ENCODE results near the gene KLHL21.
A peak's percentile ranks its signal among the peaks of the same experiment; 100 is the strongest.
"Not testable (repeated sequence)": the region's sequence is repeated elsewhere in the genome, so short reads cannot be mapped to it uniquely, and the experiment has no call there.

KLHL21 gene

DNA sequence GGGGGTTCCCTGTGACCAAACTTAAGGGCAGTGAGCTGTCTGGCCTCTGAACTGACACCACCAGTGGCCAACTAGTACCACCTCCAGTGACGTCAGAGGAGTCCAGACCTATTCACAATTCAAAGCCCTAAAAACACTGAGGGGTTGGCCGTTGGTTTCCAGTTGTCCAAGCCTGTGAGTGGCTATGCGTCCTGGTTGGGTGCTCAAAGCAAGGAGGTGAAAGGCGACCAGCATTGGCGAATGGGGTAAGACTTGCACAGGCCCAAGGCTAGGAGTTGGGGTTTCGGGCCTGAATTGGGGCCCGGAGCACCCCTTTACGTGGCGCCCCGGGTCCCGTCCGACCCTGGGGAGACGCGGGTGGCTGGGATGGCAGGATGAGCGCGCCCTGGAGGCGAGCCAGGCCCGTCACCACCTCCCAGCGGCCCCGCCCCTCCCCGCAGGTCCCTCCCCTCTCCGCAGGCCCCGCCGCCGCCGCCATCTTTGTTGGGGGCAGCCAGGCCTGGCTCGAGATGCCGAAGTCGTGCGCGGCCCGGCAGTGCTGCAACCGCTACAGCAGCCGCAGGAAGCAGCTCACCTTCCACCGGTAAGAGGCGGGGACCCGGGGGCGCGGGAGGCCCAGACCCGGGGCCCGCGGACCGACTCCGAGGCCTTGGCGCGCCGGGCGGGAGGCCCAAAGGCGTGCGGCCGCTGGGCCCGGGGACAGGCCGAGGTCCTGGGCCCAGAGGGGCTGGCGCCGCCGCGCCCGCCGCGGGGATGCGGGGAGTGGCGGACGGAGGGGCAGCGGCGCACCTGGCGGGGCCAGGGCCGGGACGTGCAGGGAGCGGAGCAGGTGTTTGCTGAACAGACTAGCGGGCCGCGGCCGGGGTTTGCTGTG, 22.3 kb upstream of the KLHL21 start, which contains the start of gene THAP3:
Gene THAP3, plus strand, starts transcription at position 159 of the 874 bp plus-strand sequence. Its CDS starts 351 bp downstream, at position 510.
- peak; percentile 86 for DNase-seq

DNA sequence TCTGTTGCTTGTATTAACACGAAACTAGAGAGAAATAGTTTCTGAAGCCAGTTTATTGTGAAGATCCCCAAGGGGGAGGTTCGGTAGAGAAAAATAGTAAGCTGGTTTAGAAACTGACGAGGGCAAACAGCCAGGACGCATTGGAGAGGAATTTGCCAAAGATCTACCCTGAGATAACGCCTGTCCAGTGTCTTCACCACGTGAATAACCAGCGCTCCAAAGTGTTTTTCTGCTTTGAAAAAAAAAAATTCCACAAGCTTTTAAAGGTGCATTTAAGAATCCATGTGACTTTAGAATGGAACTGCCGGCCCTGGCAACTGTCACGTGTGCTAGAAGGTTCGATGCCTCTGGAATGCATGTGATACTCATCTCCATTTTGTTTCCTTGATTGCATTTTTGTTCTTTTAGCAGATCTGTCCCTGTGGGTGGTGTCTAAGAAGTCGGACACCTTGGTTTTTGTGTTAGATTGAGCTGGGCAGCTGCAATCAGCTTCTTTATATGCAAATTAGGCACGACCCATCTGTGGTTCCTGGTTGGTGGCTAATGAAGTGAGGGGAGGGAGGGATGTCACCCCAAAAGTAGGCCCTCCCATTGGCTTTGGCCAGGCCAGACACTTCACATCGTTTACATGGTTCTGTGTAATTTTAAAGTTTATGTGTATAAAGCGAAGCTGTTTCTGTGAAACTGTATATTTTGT, 20.7 kb upstream of the KLHL21 start:
- no peak for DNase-seq

DNA sequence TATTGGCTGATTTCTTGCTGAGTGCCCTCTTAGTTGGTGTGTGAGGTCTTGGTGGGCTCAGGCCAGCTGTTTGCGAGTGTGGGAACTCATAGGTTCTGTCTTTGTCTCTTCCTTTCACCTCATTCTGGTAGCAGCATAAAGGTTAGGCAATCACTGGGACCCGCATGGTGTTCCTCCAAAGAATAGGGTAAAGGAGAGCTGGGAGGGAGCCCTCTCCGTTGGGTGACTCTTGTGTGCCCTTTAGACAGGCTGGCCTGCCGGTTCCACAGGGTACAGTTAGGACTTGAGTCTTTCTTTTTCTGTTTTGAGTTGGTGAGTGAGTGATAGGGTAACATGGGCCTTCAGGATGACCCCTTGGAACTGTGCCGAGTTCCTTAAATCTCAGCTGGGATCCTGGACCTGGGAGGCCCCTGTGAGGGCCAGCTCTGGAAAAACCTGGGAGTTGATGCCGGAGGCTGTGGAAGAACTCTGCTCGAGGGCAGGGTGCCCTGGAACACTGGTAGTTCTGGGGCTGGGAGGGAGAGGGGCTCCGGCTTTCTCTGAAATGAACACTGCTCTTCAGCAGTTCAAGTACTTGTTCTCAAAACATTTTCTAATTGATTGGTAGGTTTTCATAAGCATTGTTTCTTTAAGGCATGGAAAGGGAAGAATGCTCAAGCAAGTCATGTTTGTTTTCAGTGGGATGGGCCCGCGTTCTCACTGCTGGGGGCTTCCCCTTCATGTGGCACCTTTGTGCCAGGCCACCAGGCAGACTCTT, 19.9 kb upstream of the KLHL21 start:
- no peak for DNase-seq

DNA sequence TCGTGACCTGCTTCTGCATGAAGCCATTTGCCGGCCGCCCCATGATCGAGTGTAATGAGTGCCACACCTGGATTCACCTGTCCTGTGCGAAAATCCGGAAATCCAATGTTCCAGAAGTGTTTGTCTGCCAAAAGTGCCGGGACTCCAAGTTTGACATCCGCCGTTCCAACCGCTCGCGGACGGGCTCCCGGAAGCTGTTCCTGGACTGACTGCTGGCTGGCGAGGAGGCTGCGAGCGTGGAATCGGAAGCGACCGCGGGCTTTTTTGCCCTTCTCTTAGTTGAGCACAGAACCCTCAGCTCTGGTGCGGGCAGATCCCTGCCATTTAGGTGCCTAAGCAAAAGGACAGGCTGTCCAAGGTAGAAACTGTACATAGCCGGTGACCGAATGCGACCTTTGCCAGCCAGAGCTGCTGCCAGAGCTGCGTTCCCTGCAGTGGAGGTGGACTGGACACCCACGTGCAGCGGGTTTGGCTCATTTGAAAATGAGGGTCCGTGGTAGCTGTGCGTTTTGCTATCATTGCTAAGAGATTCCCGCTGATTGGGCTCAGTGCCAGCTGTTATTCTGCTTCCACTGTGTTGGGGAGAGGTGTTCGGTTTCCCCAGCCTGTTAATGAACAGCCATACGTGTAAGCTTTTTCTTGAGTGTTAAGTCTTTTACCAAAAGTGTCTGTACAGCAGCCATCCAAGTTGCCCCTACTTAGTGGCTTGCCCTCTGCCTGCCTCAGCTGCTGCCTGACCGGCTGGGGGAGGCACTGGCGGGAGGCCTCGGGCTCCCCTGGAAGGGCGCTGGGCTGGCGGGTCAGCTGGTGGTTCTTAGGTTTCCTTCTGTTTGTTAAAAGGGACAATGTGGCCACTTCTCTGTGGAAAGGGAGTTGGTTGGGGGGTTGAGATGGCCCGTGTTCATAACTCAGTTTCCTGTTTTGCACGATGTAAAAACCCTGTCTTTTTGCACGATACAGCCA, 19.0 kb upstream of the KLHL21 start:
- DNase-seq: no peak

DNA sequence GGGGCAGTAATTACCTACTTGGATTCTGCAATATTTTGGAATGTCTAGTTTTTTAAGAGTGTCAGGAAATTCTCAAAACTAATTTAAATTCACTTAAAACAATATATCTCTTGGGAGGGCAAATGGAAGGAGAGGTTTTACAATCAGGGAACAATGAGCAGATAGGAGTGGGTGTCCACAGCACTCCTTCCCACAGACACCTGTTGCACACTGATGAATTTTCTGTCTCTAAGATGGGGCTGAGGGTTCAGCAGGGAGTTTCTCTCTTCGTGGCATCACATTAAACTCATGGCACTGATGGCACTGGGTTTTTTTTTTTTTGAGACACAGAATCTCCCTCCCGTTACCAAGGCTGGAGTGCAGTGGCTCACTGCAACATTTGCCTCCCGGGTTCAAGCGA, 16.4 kb upstream of the KLHL21 start:
- no peak for DNase-seq

DNA sequence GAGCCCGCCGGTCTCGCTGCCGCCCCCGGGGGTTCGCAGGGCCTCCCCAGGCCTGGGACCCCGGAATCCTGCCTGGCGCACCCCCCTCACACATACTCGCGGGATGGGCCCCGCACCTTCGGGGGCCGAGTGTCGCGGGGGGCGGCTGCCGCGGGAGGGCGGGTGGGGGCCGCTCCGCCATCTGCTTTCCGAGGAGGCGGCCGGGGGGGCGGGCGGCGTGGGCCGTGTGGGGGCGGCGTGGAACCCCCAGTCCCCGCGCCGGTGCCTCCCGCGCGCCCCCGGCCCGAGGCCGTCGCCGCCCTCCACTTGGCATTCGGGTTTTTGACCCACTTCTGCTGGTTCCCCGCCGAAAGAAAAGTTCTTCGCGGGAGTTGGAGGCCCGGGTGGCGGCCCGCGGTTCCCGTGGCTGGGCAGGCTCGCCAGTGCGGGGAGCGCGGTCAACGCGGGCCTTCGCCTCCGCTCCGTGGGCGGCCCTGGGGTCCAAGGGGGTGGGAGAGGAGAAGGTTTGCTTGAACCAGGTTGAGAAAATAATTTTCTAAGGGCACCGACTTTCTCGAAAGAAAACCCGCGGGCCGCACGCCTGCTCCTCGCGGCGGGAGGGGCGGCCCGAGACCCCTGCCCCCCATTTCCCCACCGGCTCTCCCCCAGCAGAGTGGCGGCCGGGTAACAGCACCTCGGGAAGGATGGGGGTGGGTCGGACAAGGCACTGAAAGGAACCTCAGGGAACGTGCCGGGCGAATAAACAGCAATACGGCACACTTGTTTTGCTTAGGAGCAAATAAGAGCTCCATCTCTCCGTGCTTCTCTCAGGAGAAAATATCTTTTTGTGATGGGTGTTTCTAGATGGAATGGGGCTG, 12.5 kb upstream of the KLHL21 start:
- no peak for DNase-seq

DNA sequence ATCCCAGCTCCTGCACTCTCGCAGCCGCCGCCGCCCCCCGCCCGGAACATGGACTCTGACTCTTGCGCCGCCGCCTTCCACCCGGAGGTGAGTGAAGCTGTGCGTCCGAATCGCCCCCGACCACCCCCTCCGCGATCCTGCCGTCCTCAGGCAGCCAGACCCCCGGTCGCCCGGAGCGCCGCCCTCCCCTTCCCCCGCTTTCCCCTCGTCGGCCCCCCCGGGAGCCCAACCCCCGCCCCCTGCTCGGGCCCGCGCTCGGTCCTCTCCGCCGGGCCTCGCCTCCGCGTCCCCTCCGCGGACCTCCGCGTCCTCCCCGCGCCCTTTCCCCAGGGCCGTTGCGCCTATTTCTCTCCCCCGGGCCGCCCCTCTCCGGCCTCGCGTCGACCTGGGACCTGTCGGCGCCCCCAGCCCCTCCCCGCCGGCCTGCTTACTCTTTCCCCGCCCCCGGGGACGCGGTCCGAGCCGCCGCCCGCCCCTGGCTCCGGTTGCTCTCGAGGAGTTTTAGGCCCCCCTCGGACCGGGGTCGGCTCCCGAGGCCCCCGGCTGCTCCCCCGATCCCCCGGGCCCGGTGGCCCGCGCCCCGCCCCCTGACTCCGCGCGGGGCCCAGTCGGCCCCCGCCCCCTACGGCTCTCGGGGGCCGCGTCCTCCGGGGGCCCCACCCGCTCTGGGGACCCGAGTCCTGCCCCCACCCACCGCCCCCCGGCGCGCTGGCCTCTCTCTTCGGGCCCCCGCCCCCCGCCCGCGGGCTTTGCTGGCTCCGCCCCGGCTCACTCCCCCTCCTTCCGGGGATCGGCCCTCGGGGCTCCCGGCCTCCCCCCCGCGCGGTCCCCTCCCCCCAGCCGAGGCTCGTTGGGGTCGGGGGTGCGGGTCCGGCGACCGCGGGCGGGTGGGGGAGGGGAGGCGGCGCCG, 11.6 kb upstream of the KLHL21 start:
- peak; percentile 55 for DNase-seq

DNA sequence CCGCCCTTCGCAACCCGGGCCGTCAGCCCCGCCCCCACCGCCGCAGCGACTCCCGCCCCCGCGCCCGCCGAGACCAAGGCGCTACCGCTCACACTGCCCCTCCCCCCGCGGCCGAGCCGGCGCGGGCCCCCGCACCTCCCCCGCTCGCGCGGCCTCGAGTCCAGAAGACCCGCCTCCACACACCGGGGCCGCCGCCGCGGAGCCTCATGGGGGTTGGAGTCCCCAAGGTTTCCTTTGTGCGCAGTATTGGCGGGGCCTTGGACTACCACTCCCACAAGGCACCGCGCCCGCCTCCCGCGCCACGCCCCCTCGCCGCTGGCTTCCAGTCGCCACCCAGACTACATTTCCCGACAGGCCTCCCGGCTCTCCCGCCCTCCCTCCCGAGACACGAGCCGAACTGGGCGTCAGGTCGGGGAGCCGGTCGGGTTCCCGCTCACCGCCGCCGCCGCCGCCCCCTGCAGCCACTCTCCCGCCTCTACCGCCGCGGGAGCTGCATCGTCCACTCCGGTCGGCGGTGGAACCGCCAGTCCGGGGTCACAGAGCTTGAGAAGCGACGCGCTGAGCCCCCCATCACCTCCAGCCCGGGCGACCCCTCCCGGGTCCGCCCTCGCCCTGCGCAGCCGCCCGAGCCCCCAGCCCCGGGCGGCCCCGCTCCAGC, 10.8 kb upstream of the KLHL21 start, which contains the start of gene PHF13:
Gene PHF13, plus strand, starts transcription at position 371 of the 658 bp plus-strand sequence. CDS start 336 bp downstream, outside the sequence.
- peak; percentile 100 for DNase-seq

- DNase-seq: no peak
These were observed 10.1 kb upstream of the KLHL21 start for GRCh38 chr1:6612641-6613360.

- peak; percentile 89 for DNase-seq
These were observed 1.4 kb upstream of the KLHL21 start for GRCh38 chr1:6603915-6604558.

- peak; percentile 84 for DNase-seq
These were observed 707 bp upstream of the KLHL21 start for GRCh38 chr1:6603238-6603914.

DNA sequence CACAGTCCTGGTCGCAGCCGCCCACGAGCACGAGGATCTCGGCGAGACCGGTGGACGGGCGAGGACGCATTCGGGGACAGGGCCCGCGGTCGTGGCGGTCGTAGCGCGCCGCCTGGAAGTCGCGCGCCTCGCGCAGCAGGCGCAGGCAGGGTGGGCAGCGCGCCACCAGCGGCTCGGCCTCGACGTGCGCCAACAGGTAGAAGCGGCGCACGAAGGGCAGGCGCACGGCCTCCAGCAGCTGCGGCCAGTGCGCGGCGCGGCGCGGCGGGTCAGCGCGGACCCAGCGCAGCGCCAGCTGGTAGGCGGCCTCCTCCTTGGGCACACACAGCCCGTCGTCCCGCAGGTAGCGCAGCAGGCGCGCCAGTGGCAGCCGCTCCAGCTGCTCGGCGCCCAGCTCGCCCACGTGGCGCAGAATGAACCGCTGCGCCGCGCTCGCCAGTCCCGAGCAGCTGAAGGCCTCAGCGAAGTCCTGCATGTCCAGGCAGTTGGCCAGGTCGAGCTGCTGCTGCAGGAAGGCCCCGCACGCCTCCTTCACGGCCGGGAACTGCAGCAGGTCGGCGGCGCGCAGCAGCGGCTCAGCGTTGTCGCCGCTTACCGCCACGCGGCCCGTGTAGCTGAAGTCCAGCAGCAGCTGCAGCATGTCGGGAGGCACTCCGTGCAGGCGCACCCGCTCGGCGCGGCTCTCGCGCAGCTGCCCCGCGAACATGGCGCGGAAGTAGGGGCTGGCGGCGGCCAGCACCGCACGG, 573 bp downstream of the KLHL21 start:
- DNase-seq: peak; percentile 14

DNA sequence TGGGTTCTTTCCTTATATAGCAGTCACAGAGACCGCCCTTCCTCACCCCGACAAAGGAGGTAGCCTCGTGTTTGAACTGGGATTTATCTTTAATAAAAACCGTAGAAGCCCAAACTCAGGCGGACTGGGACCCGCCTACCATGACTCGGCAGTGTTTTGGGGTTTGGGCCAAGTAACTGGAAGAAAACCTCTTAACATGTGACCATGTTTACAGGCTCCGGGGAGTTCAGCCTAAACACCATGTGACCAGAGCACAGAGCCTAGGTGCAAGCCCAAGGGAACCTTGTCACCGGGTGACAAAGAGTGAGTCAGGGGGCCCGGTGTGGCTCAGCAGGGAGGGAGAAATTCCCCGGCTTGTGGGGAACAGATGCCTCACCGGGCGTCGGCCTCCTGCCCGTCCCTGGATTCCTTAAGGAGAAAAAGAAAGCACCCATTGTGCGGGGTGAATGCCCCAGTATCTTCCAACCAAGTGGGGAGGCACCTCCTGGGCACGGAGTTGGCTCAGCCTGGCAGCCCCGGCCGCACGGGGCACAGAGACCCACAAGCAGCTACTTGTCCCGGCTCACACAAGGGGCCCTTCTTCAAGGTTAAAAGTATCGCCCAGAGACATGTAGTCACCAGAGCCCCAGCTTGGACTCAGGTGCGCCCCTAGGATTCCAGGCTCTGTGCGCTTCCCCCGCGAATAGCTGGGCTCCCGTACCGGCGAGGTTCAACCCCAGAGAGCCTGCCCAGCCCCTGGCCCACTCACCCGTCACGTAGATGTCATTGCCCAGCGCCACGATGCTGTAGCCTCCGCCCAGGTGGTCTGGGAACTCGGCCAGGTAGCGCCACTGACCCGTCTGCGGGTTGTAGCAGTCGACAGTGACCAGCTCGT, 1.4 kb downstream of the KLHL21 start:
- DNase-seq: peak; percentile 94

GRCh38 chr1:6600410-6601048, 2.1 kb downstream of the KLHL21 start:
- no peak for DNase-seq

- DNase-seq: not testable (repeated sequence)
These were observed 2.7 kb downstream of the KLHL21 start for GRCh38 chr1:6599991-6600390.

Measured in fibroblast of skin of right biceps (primary cell).